ENCODE results near the gene MORN5. TPM values are rescaled to one million over a fixed set of nuclear protein-coding genes. Genes with fewer than 3 reads are reported as not detected.

The MORN5 gene
- total and polyA plus RNA-seq, 4 donors: 17.9 to 22.9 (median 18.6) TPM

DNA sequence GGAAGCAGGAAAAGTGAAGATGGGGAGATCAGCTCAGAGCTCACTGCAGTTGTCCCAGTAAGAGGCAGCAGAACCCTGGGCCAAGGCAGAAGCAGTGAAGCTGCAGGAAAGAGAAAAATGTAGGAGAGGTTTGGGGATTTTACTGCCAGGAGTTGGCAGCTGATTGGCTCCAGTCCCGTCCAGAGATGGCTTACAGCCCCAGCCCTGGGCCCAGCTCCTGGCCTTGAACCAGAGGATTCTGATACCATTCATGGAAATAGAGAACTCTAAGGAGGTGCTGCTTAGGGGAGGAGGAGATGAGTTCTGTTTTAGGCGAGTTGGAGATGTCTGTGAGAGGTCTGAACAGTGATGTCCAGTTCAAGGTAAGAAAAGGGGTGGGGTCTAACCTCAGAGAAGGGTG is 4.6 kb downstream of the MORN5 start:
- no peak for DNase-seq
- 53 to 57% methylated on average over 2 of the region's 2 CpGs for WGBS, 2 donors
- ATAC-seq (ENCODE audit: insufficient read depth, low FRiP score): no peak
- Histone ChIP-seq H3K36me3 (ENCODE audit: control insufficient read depth in 4 of 4, insufficient read depth in 4 of 4, low read length in 4 of 4) (peaks cover 0 to 3% (median 0%) of the 10 kb centered on the region in 4 donors), H3K27me3 (ENCODE audit: control insufficient read depth in 3 of 3, insufficient read depth in 3 of 3, low read length in 2 of 3) (no peaks in the 10 kb centered on the region), H3K4me3 (no peak overlapping the region), H3K27ac (ENCODE audit: low read depth in 1 of 2, low read length in 1 of 2) (no peak overlapping the region), H3K9me3 (ENCODE audit: control insufficient read depth in 4 of 4, insufficient read depth in 3 of 4, low read length in 3 of 4) (peaks cover 0 to 6% (median under 1%) of the 10 kb centered on the region in 4 donors), H3K9ac (ENCODE audit: insufficient read depth in 1 of 2, low read length in 2 of 2) (no peak overlapping the region), H3K4me1 (ENCODE audit: control insufficient read depth in 5 of 5, insufficient read depth in 5 of 5, low read length in 5 of 5) (peaks cover 0 to 4% (median 0%) of the 10 kb centered on the region in 5 donors)
- no peak for TF ChIP-seq CTCF (IDR thresholded peaks at IDR 0.05; ENCODE audit: control extremely low read depth, extremely low read depth)

- Histone ChIP-seq H3K36me3 (ENCODE audit: control insufficient read depth in 4 of 4, insufficient read depth in 4 of 4, low read length in 4 of 4) (no peaks in the 10 kb centered on the region), H3K4me3 (no peak overlapping the region), H3K9ac (ENCODE audit: insufficient read depth in 1 of 2, low read length in 2 of 2) (no peak overlapping the region), H3K27me3 (ENCODE audit: control insufficient read depth in 3 of 3, insufficient read depth in 3 of 3, low read length in 2 of 3) (peaks cover 0 to 5% (median 4%) of the 10 kb centered on the region in 3 donors), H3K9me3 (ENCODE audit: control insufficient read depth in 4 of 4, insufficient read depth in 3 of 4, low read length in 3 of 4) (peaks cover 0 to 7% (median 0%) of the 10 kb centered on the region in 4 donors), H3K4me1 (ENCODE audit: control insufficient read depth in 5 of 5, insufficient read depth in 5 of 5, low read length in 5 of 5) (no peaks in the 10 kb centered on the region), H3K27ac (ENCODE audit: low read depth in 1 of 2, low read length in 1 of 2) (no peak overlapping the region)
- no peak for TF ChIP-seq CTCF (IDR thresholded peaks at IDR 0.05; ENCODE audit: control extremely low read depth, extremely low read depth)
- DNase-seq (no peak), ATAC-seq (ENCODE audit: insufficient read depth, low FRiP score) (no peak)
- 55 to 64% methylated on average over 3 of the region's 3 CpGs for WGBS, 2 donors
Observed at GRCh38 chr9:122168356-122168755, 8.6 kb downstream of the MORN5 start.

- DNase-seq: no peak
- Histone ChIP-seq H3K9me3 (ENCODE audit: control insufficient read depth in 4 of 4, insufficient read depth in 3 of 4, low read length in 3 of 4) (peaks cover 0 to 7% (median 0%) of the 10 kb centered on the region in 4 donors), H3K27me3 (ENCODE audit: control insufficient read depth in 3 of 3, insufficient read depth in 3 of 3, low read length in 2 of 3) (peaks cover 0 to 5% (median 4%) of the 10 kb centered on the region in 3 donors), H3K4me1 (ENCODE audit: control insufficient read depth in 5 of 5, insufficient read depth in 5 of 5, low read length in 5 of 5) (no peaks in the 10 kb centered on the region), H3K27ac (ENCODE audit: low read depth in 1 of 2, low read length in 1 of 2) (no peak overlapping the region), H3K9ac (ENCODE audit: insufficient read depth in 1 of 2, low read length in 2 of 2) (no peak overlapping the region), H3K36me3 (ENCODE audit: control insufficient read depth in 4 of 4, insufficient read depth in 4 of 4, low read length in 4 of 4) (no peaks in the 10 kb centered on the region), H3K4me3 (no peak overlapping the region)
- 91 to 96% methylated on average over 7 of the region's 7 CpGs for WGBS, 2 donors
- TF ChIP-seq CTCF (IDR thresholded peaks at IDR 0.05; ENCODE audit: control extremely low read depth, extremely low read depth): no peak
- no peak for ATAC-seq (ENCODE audit: insufficient read depth, low FRiP score)
Observed at GRCh38 chr9:122172131-122172530, 12.4 kb downstream of the MORN5 start.

- 89 to 93% methylated on average over 3 of the region's 3 CpGs for WGBS, 2 donors
- Histone ChIP-seq H3K27ac (ENCODE audit: low read depth in 1 of 2, low read length in 1 of 2) (no peak overlapping the region), H3K4me3 (no peak overlapping the region), H3K9me3 (ENCODE audit: control insufficient read depth in 4 of 4, insufficient read depth in 3 of 4, low read length in 3 of 4) (peaks cover 0 to 6% (median 0%) of the 10 kb centered on the region in 4 donors), H3K4me1 (ENCODE audit: control insufficient read depth in 5 of 5, insufficient read depth in 5 of 5, low read length in 5 of 5) (no peaks in the 10 kb centered on the region), H3K36me3 (ENCODE audit: control insufficient read depth in 4 of 4, insufficient read depth in 4 of 4, low read length in 4 of 4) (no peaks in the 10 kb centered on the region), H3K27me3 (ENCODE audit: control insufficient read depth in 3 of 3, insufficient read depth in 3 of 3, low read length in 2 of 3) (peaks cover 0 to 5% (median 4%) of the 10 kb centered on the region in 3 donors), H3K9ac (ENCODE audit: insufficient read depth in 1 of 2, low read length in 2 of 2) (no peak overlapping the region)
- ATAC-seq (ENCODE audit: insufficient read depth, low FRiP score) (no peak), DNase-seq (no peak)
- TF ChIP-seq CTCF (IDR thresholded peaks at IDR 0.05; ENCODE audit: control extremely low read depth, extremely low read depth): no peak
Observed at GRCh38 chr9:122173670-122174069, 14.0 kb downstream of the MORN5 start.
